ENCODE results near the gene ALKBH2. TPM values are rescaled to one million over a fixed set of nuclear protein-coding genes. Genes with fewer than 3 reads are reported as not detected.

Gene ALKBH2
- polyA plus RNA-seq, 1 donor from 2014 or later: 44.0 TPM

DNA sequence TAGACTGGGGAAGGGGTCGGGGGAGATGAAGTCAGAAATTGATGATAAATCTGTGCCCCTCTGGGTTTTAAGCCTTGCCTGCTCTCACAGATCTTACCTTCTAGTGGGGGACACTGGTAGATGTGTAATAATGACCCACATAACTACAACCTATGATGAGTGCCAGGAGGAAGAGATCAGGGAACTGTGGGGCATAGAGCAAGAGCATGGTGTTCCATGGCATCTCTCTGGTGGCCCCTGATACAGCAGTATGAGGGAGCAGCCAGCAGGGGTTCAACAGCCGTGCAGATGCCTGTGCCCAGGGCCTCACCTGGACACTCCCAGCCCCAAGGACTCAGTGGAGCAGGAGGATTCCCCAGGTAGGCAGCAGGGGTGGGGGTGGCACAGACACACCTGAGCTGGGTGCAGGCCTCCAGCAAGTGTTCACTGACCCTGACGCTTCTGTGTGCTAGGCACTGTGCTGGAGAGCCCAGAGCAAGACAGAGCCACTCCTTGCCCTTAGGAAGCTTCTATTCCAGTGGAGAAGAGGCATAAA, 28.1 kb upstream of the ALKBH2 start:
- no peak overlapping the region for H2AFZ ChIP-seq (ENCODE audit: low read depth, low read length)
- no peak overlapping the region for H3K27ac ChIP-seq (ENCODE audit: low read length)
- no peaks in the 10 kb centered on the region for H3K79me2 ChIP-seq (replicated peaks; ENCODE audit: insufficient read depth, low read length)
- no peak overlapping the region for H3K9ac ChIP-seq (ENCODE audit: low read length)
- H3K27me3 ChIP-seq (ENCODE audit: insufficient read depth, low read depth, low read length): no peaks in the 10 kb centered on the region
- H3K36me3 ChIP-seq (ENCODE audit: insufficient read depth, low read length): no peaks in the 10 kb centered on the region
- no peak overlapping the region for H3K4me2 ChIP-seq (ENCODE audit: low read length)
- H3K9me2 ChIP-seq (ENCODE audit: insufficient read depth, low read length): no peaks in the 10 kb centered on the region
- H3F3A ChIP-seq (ENCODE audit: insufficient read depth, low read length, poor library complexity, severe bottlenecking): no peaks in the 10 kb centered on the region
- TF ChIP-seq TAF1 (IDR thresholded peaks at IDR 0.05; ENCODE audit: low read depth) (no peak), EZH2 (IDR thresholded peaks at IDR 0.05; ENCODE audit: borderline replicate concordance, insufficient read depth, low read length, poor library complexity, severe bottlenecking) (no peak), MXI1 (conservative IDR thresholded peaks at IDR 0.05; ENCODE audit: poor library complexity, severe bottlenecking) (no peak)
- H4K20me1 ChIP-seq (ENCODE audit: insufficient read depth): no peaks in the 10 kb centered on the region
- H3K4me3 ChIP-seq (ENCODE audit: low read length): no peak overlapping the region
- no peaks in the 10 kb centered on the region for H3K9me3 ChIP-seq (ENCODE audit: low read length)

DNA sequence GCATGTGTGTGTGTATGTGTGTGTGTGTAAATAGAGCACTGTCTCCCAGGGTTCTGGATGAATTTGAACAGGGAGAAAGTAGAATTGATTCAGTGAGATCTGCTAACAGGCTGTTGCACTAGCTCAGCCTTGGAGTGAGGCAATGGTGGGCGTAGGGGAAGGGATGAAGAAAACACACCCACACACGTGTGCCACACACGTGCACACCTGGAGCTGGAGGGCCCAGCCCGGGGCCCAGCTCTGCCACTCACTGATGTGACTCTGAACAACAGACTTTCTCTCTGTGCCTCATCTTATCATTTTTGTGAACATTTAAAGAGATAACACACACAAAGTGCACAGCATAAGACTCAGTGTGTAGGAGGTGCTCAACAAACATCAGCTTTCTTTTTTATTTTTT, 27.3 kb upstream of the ALKBH2 start:
- H3K4me3 ChIP-seq (ENCODE audit: low read length): no peak overlapping the region
- no peaks in the 10 kb centered on the region for H3K79me2 ChIP-seq (replicated peaks; ENCODE audit: insufficient read depth, low read length)
- H3K9me2 ChIP-seq (ENCODE audit: insufficient read depth, low read length): no peaks in the 10 kb centered on the region
- TF ChIP-seq RAD21 (conservative IDR thresholded peaks at IDR 0.05) (no peak), TAF1 (IDR thresholded peaks at IDR 0.05; ENCODE audit: low read depth) (no peak), EZH2 (IDR thresholded peaks at IDR 0.05; ENCODE audit: borderline replicate concordance, insufficient read depth, low read length, poor library complexity, severe bottlenecking) (no peak), MXI1 (conservative IDR thresholded peaks at IDR 0.05; ENCODE audit: poor library complexity, severe bottlenecking) (no peak), POLR2AphosphoS5 (IDR thresholded peaks at IDR 0.05) (no peak)
- H3K27me3 ChIP-seq (ENCODE audit: insufficient read depth, low read depth, low read length): no peaks in the 10 kb centered on the region
- no peaks in the 10 kb centered on the region for H3F3A ChIP-seq (ENCODE audit: insufficient read depth, low read length, poor library complexity, severe bottlenecking)
- no peaks in the 10 kb centered on the region for H3K36me3 ChIP-seq (ENCODE audit: insufficient read depth, low read length)
- no peaks in the 10 kb centered on the region for H3K9me3 ChIP-seq (ENCODE audit: low read length)
- H2AFZ ChIP-seq (ENCODE audit: low read depth, low read length): no peak overlapping the region
- no peak overlapping the region for H3K9ac ChIP-seq (ENCODE audit: low read length)
- no peaks in the 10 kb centered on the region for H4K20me1 ChIP-seq (ENCODE audit: insufficient read depth)
- no peak overlapping the region for H3K27ac ChIP-seq (ENCODE audit: low read length)
- H3K4me2 ChIP-seq (ENCODE audit: low read length): no peak overlapping the region

DNA sequence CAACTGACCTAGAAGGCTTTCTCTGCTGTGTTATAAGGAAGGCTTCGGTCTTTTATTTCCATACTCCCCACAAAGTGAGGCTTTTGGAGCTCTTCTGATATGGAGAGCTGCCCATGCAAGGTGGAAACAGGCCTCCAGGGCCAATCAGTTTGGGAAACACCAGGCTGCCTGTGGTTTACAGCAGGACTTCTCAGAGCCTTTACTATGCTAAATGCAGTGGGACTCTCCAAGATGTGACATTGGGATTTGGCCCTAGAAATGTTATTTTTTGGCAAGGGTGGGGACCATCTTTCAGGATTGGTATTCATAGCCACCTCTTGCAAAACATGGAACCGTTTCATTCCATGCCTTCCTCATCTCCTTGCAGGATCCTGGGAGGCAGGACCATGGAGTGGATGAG, 26.8 kb upstream of the ALKBH2 start:
- Histone ChIP-seq H3K4me2 (ENCODE audit: low read length) (no peak overlapping the region), H3K4me3 (ENCODE audit: low read length) (no peak overlapping the region), H3K27ac (ENCODE audit: low read length) (no peak overlapping the region), H3K9me2 (ENCODE audit: insufficient read depth, low read length) (no peaks in the 10 kb centered on the region), H3F3A (ENCODE audit: insufficient read depth, low read length, poor library complexity, severe bottlenecking) (no peaks in the 10 kb centered on the region), H3K9me3 (ENCODE audit: low read length) (no peaks in the 10 kb centered on the region), H4K20me1 (ENCODE audit: insufficient read depth) (no peaks in the 10 kb centered on the region), H3K27me3 (ENCODE audit: insufficient read depth, low read depth, low read length) (no peaks in the 10 kb centered on the region), H3K79me2 (replicated peaks; ENCODE audit: insufficient read depth, low read length) (no peaks in the 10 kb centered on the region), H2AFZ (ENCODE audit: low read depth, low read length) (no peak overlapping the region), H3K36me3 (ENCODE audit: insufficient read depth, low read length) (no peaks in the 10 kb centered on the region), H3K9ac (ENCODE audit: low read length) (no peak overlapping the region)
- TF ChIP-seq TAF1 (IDR thresholded peaks at IDR 0.05; ENCODE audit: low read depth) (no peak), EZH2 (IDR thresholded peaks at IDR 0.05; ENCODE audit: borderline replicate concordance, insufficient read depth, low read length, poor library complexity, severe bottlenecking) (no peak), SMC3 (conservative IDR thresholded peaks at IDR 0.05; ENCODE audit: poor library complexity) (no peak), POLR2AphosphoS5 (IDR thresholded peaks at IDR 0.05) (no peak), EP300 (conservative IDR thresholded peaks at IDR 0.05; ENCODE audit: poor library complexity, severe bottlenecking) (no peak)
- TF ChIP-seq, protein P1, sequence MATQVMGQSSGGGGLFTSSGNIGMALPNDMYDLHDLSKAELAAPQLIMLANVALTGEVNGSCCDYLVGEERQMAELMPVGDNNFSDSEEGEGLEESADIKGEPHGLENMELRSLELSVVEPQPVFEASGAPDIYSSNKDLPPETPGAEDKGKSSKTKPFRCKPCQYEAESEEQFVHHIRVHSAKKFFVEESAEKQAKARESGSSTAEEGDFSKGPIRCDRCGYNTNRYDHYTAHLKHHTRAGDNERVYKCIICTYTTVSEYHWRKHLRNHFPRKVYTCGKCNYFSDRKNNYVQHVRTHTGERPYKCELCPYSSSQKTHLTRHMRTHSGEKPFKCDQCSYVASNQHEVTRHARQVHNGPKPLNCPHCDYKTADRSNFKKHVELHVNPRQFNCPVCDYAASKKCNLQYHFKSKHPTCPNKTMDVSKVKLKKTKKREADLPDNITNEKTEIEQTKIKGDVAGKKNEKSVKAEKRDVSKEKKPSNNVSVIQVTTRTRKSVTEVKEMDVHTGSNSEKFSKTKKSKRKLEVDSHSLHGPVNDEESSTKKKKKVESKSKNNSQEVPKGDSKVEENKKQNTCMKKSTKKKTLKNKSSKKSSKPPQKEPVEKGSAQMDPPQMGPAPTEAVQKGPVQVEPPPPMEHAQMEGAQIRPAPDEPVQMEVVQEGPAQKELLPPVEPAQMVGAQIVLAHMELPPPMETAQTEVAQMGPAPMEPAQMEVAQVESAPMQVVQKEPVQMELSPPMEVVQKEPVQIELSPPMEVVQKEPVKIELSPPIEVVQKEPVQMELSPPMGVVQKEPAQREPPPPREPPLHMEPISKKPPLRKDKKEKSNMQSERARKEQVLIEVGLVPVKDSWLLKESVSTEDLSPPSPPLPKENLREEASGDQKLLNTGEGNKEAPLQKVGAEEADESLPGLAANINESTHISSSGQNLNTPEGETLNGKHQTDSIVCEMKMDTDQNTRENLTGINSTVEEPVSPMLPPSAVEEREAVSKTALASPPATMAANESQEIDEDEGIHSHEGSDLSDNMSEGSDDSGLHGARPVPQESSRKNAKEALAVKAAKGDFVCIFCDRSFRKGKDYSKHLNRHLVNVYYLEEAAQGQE (IDR thresholded peaks at IDR 0.05; ENCODE audit: borderline replicate concordance): no peak
- TF ChIP-seq, protein P2, sequence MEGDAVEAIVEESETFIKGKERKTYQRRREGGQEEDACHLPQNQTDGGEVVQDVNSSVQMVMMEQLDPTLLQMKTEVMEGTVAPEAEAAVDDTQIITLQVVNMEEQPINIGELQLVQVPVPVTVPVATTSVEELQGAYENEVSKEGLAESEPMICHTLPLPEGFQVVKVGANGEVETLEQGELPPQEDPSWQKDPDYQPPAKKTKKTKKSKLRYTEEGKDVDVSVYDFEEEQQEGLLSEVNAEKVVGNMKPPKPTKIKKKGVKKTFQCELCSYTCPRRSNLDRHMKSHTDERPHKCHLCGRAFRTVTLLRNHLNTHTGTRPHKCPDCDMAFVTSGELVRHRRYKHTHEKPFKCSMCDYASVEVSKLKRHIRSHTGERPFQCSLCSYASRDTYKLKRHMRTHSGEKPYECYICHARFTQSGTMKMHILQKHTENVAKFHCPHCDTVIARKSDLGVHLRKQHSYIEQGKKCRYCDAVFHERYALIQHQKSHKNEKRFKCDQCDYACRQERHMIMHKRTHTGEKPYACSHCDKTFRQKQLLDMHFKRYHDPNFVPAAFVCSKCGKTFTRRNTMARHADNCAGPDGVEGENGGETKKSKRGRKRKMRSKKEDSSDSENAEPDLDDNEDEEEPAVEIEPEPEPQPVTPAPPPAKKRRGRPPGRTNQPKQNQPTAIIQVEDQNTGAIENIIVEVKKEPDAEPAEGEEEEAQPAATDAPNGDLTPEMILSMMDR (IDR thresholded peaks at IDR 0.05; ENCODE audit: poor library complexity, severe bottlenecking): no peak

Measured in neural cell (in vitro differentiated cells).